Lower leg skin (tissue), 4 donors: ENCODE data around the gene SV2C. TPM values are rescaled to one million over a fixed set of nuclear protein-coding genes. Genes with fewer than 3 reads are reported as not detected.

Source experiments
- DNase-seq, 2 donors: peaks; one replicate each; pipeline ENCODE4 v3.0.0-alpha.2; 2019; ENCODE audit warnings: low spot score in 2 of 2
- H3K4me3 ChIP-seq: fragments of 200-600 bp; sonication (generic); 2 replicates; pipeline ENCODE4 v1.5.1; 2017; ENCODE audit warnings: mild to moderate bottlenecking, low read depth; ENCODE audit not compliant: poor library complexity, severe bottlenecking
- CTCF ChIP-seq, 3 donors: fragments of 450-650 bp; IDR thresholded peaks; one replicate each; pipeline ENCODE4 v1.5.1; 2016; ENCODE audit warnings: antibody characterized with exemption in 3 of 3, mild to moderate bottlenecking in 3 of 3, moderate library complexity in 2 of 3
- POLR2A ChIP-seq, 2 donors: fragments of 450-650 bp; IDR thresholded peaks; one replicate each; pipeline ENCODE4 v1.6.1; 2016 to 2017; ENCODE audit warnings: antibody characterized with exemption in 2 of 2, mild to moderate bottlenecking in 1 of 2, moderate library complexity in 1 of 2
- WGBS, 2 donors: methylation state at CpG; one replicate each; pipeline ENCODE4 v1.1.5; 2018; 5-methylcytosine and 5-hydroxymethylcytosine counted together
- intact Hi-C: fragments of 100-400 bp; cut with DNase I; formaldehyde crosslinking; loops from one replicate; pipeline ENCODE4 v1.15.0; 2023; ENCODE audit warnings: low total_unique reads
- total RNA-seq, 4 donors: library from RNA; depleted of rRNA; stranded (reverse); fragments of >200 nt; gene quantifications; one replicate each; pipeline ENCODE4 v1.1.0, GENCODE V29; 2016

Gene SV2C
- total RNA-seq, 4 donors from 2014 or later: 0.04 to 0.63 (median 0.24) TPM

GRCh38 chr5:76371960-76372322 lies 288.8 kb downstream of the SV2C start:
- no peak for DNase-seq
- whole genome bisulfite sequencing, 2 donors: 62 to 63% methylated on average over 2 of the region's 2 CpGs
- intact Hi-C loops: no loop called here
- no peak for TF ChIP-seq CTCF (IDR thresholded peaks at IDR 0.05)
- TF ChIP-seq POLR2A (IDR thresholded peaks at IDR 0.05): no peak
- no peak overlapping the region for H3K4me3 ChIP-seq

DNA sequence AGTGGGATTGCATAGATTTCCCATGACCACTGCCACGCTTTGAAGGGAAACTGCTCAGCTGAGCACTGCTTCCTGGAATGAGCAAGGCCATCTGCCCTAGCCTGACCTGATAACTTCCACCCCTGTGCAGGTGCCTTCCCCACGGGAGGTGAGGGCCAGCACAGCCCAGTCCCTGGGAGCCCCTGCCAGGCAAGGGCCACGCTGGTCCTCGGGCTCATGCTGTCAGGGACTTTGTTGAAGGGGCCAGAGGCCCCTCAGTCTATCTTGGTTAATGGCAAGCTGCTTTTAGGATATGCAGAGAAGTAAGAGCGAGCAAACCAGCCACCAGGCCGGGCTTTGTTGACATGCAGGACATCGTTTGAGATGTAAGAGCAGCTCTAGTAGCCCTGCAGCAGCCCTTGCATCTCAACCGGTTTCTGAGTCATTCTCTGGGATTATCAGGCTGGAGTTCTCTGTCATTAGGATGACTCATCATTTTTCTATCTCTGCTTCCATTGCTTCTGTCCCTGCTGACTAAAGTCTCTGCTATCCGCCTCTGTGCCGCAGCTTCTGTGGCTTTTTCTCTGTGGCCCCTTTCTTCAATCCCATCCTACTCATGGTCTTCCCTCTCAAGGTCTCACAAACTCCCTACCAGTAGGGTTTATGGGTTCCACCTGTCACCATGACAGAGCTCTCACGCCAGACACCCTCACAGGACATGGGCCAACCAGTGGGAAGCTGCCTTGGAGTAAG lies 289.3 kb downstream of the SV2C start:
- intact Hi-C loops: no loop called here
- DNase-seq: no peak
- WGBS, 2 donors: 63 to 69% methylated on average over 11 of the region's 11 CpGs
- TF ChIP-seq CTCF (IDR thresholded peaks at IDR 0.05): no peak
- no peak for TF ChIP-seq POLR2A (IDR thresholded peaks at IDR 0.05)
- no peak overlapping the region for H3K4me3 ChIP-seq

GRCh38 chr5:76376148-76376865 lies 293.1 kb downstream of the SV2C start:
- no peak overlapping the region for H3K4me3 ChIP-seq
- intact Hi-C loops: no loop called here
- peak in 1 of 2 donors; percentile 23 for DNase-seq
- no peak for TF ChIP-seq POLR2A (IDR thresholded peaks at IDR 0.05)
- TF ChIP-seq CTCF (IDR thresholded peaks at IDR 0.05): no peak
- WGBS, 2 donors: 87 to 91% methylated on average over 3 of the region's 3 CpGs

DNA sequence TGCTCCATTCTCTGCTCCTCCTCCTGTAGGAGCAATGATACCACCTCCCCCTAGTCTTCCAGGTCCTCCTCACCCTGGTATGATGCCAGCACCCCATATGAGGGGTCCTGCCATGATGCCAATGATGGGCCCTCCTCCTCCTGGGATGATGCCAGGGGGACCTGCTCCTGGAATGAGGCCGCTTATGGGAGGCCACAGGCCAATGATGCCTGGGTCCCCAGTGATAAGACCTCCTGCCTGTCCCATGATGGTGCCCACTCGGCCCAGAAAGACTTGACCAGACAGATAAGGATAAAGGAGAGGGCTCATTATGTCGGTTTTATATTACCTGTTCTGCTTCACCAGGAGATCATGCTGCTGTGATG lies 293.7 kb downstream of the SV2C start:
- intact Hi-C loops: no loop called here
- H3K4me3 ChIP-seq: no peak overlapping the region
- 87 to 92% methylated on average over 3 of the region's 3 CpGs for WGBS, 2 donors
- DNase-seq: peak in 1 of 2 donors; percentile 50
- TF ChIP-seq POLR2A (IDR thresholded peaks at IDR 0.05) (no peak), CTCF (IDR thresholded peaks at IDR 0.05) (no peak)

DNA sequence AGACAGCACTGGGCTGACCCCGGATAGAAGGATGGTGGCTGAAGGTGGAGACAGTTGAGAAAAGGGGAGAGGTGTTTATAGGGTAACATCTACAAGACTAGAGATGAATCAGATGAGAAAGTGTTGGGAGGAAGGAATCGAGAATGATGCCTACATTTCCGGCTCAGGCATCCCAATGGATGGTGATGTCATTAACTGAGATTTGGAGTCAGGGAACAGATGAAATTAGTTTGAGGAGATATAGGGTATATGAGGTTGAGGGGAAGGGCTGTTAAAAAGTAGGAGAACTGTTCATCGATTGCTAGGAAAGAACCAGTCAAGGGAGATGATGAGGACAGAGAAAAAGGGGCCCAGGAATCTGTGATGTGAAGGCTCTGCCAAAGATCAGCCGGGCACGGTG lies 295.2 kb downstream of the SV2C start:
- 88 to 94% methylated on average over 6 of the region's 6 CpGs for WGBS, 2 donors
- no peak for TF ChIP-seq POLR2A (IDR thresholded peaks at IDR 0.05)
- no peak for TF ChIP-seq CTCF (IDR thresholded peaks at IDR 0.05)
- intact Hi-C loops: no loop called here

More for the DNA sequence above, 295.2 kb downstream of the SV2C start:
- DNase-seq: no peak
- no peak overlapping the region for H3K4me3 ChIP-seq
